GM21576 (cell line): Measurements from ENCODE around the gene KIR3DL3.
"Not testable (repeated sequence)": the region's sequence is repeated elsewhere in the genome, so short reads cannot be mapped to it uniquely, and the experiment has no call there.

Experiments
- ATAC-seq: cut with Tn5 transposase; IDR thresholded peaks from one replicate; pipeline ENCODE4 v1.9.1; 2021; ENCODE audit warnings: mild to moderate bottlenecking, moderate library complexity; ENCODE audit not compliant: unreplicated experiment

KIR3DL3 gene

DNA sequence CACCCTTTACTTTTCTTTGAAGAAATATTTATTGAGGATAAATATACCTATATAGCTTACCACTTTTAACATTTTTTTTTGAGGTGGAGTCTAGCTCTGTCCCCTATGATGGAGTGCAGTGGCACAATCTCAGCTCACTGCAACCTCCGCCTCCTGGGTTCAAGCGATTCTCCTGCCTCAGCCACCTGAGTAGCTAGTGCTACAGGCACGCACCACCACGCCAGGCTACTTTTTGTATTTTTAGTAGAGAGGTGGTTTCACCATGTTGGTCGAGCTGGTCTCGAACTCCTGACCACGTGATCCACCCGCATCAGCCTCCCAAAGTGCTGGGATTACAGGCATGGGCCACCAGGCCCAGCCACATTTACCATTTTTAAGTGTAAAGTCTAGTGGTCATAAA, 51.6 kb downstream of the KIR3DL3 start:
- ATAC-seq = not testable (repeated sequence)

DNA sequence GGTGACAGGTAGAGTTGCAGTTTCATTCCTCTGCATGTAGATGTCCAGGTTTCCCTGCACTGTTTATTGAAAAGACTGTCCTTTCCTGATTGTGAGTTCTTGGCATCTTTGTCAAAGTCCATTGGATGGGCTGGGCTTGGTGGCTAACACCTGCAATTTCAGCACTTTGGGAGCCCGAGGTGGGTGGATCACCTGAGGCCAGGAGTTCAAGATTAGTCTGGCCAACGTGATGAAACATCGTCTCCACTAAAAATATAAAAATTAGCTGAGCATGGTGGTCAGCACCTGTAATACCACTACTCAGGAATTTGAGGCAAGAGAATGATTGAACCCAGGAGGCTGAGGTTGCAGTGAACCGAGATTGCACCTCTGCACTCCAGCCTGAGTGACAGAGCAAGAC, 53.6 kb downstream of the KIR3DL3 start:
- not testable (repeated sequence) for ATAC-seq

DNA sequence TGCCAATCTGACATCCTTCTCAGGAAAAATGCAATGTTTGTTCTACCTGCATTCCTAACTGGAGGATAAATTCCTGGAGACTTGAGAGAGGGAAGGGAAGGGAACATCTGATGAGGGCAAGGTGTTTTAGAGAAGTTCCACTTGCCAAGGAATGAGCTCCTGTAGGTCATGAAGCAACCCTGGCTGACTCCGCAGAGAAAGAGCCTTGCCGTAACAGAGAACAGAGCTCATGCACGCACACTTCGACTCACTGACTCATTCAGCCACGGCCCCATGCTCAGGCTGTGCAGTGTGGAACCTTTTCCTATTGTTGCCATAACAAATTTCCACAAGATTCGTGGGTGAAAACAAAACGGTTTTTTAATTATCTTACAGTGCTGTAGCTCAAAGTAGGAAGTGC, 54.7 kb downstream of the KIR3DL3 start:
- ATAC-seq = not testable (repeated sequence)

DNA sequence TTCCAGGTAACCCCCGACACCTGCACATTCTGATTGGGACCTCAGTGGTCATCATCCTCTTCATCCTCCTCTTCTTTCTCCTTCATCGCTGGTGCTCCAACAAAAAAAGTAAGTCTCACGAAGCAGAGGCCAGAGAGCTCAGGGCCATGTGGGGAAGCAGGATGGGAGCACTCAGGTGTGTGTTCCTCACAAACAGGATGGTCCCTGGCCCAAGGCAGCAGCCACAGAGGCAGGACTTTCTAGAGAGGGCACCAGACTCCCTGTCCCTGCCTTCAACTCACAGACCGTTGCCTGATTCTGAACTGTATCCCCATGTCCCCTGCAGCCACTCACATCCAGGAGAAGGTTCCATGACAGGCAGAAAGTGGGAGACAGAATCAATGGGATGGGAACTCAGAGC, 58.7 kb downstream of the KIR3DL3 start:
- ATAC-seq = not testable (repeated sequence)
